B cell (primary cell): ENCODE measurements around the gene LIN9. TPM values are rescaled to one million over a fixed set of nuclear protein-coding genes. Genes with fewer than 3 reads are reported as not detected.

Experiments used
- ATAC-seq: fragments of 200-7000 bp; cut with Tn5 transposase; one replicate; pipeline ENCODE4 v1.10.0; 2021; ENCODE audit warnings: low read depth, mild to moderate bottlenecking, moderate number of reproducible peaks, moderate library complexity
- CTCF ChIA-PET: fragments of 350-600 bp; sonication (Branson Sonifier 250); formaldehyde crosslinking; loops from one replicate; lab custom pipeline; 2021; ENCODE audit warnings: antibody characterized with exemption, inconsistent platforms; lab: Charles Lee
- POLR2A ChIA-PET: fragments of 350-600 bp; sonication (Branson Sonifier 250); formaldehyde crosslinking; loops from one replicate; lab custom pipeline; 2021; ENCODE audit warnings: antibody characterized with exemption; lab: Charles Lee
- DNase-seq: peaks from one replicate; pipeline ENCODE4 v3.0.0; 2013
- H2AFZ ChIP-seq: 2 replicates; pipeline ENCODE4 v1.6.1; 2012; ENCODE audit warnings: mild to moderate bottlenecking, low read depth, low read length; ENCODE audit not compliant: insufficient read depth, poor library complexity, severe bottlenecking
- H3K27ac ChIP-seq, 2 donors: 1 replicate in 1 of 2; 2 replicates in 1 of 2; pipeline ENCODE4 v1.5.1; 2012 to 2013; ENCODE audit warnings: low read length in 2 of 2, mild to moderate bottlenecking in 2 of 2, moderate library complexity in 1 of 2
- H3K27me3 ChIP-seq, 4 experiments: fragments of 200-600 bp in 1 of 4; sonication (generic) in 1 of 4; replicated peaks in 1 of 4; 1 replicate in 2 of 4; 2 replicates in 2 of 4; pipeline versions ENCODE4 v1.6.1 to v1.7.0; 2013 to 2016; ENCODE audit warnings: low read length in 3 of 4, mild to moderate bottlenecking in 2 of 4, mixed read lengths in 1 of 4, moderate library complexity in 1 of 4; ENCODE audit not compliant: insufficient read depth in 4 of 4, control insufficient read depth in 3 of 4; ENCODE audit errors: control extremely low read depth in 1 of 4
- H3K36me3 ChIP-seq, 2 experiments: replicated peaks in 1 of 2; 1 replicate in 1 of 2; 2 replicates in 1 of 2; pipeline versions ENCODE4 v1.6.1 to v1.7.1; 2013; ENCODE audit warnings: low read length in 1 of 2; ENCODE audit not compliant: insufficient read depth in 2 of 2, control insufficient read depth in 1 of 2; ENCODE audit errors: control extremely low read depth in 1 of 2, extremely low read depth in 1 of 2
- H3K4me1 ChIP-seq, 2 donors: fragments of 200-600 bp in 1 of 2; sonication (generic) in 1 of 2; 1 replicate in 1 of 2; 2 replicates in 1 of 2; pipeline versions ENCODE4 v1.5.1 to v1.6.1; 2013 to 2017; ENCODE audit warnings: low read length in 2 of 2; ENCODE audit not compliant: control insufficient read depth in 2 of 2, insufficient read depth in 2 of 2
- H3K4me2 ChIP-seq: replicated peaks from 2 replicates; pipeline ENCODE3; 2012; ENCODE audit warnings: mild to moderate bottlenecking, low read depth, low read length; ENCODE audit not compliant: poor library complexity, severe bottlenecking
- H3K4me3 ChIP-seq, 5 experiments: fragments of 200-600 bp in 1 of 5; sonication (generic) in 1 of 5; 1 replicate in 3 of 5; 2 replicates in 2 of 5; pipeline versions ENCODE4 v1.5.1 to v1.7.0; 2011 to 2016; ENCODE audit warnings: low read length in 4 of 5, mild to moderate bottlenecking in 4 of 5, low read depth in 2 of 5, control low read depth in 1 of 5, moderate library complexity in 1 of 5; ENCODE audit not compliant: insufficient read depth in 1 of 5; ENCODE audit errors: control extremely low read depth in 1 of 5, extremely low read depth in 1 of 5
- H3K79me2 ChIP-seq: fragments of 200-600 bp; sonication (generic); one replicate; pipeline ENCODE4 v1.6.0; 2016; ENCODE audit warnings: low read length; ENCODE audit not compliant: control insufficient read depth, insufficient read depth
- H3K9ac ChIP-seq: fragments of 200-600 bp; sonication (generic); 2 replicates; pipeline ENCODE4 v1.6.1; 2017; ENCODE audit warnings: mild to moderate bottlenecking, low read length, moderate library complexity
- H3K9me3 ChIP-seq, 3 donors: one replicate each; pipeline versions ENCODE4 v1.6.1 to v1.7.1; 2013; ENCODE audit warnings: low read length in 2 of 3; ENCODE audit not compliant: control insufficient read depth in 2 of 3, insufficient read depth in 1 of 3; ENCODE audit errors: control extremely low read depth in 1 of 3
- H4K20me1 ChIP-seq: 2 replicates; pipeline ENCODE4 v1.6.0; 2012; ENCODE audit warnings: mild to moderate bottlenecking, low read length; ENCODE audit not compliant: insufficient read depth, control insufficient read depth, poor library complexity, severe bottlenecking
- H3K27ac Mint-ChIP-seq: one replicate; pipeline ENCODE4 v1.8.0; 2021; ENCODE audit warnings: mixed read lengths
- H3K27me3 Mint-ChIP-seq: one replicate; pipeline ENCODE4 v1.8.0; 2021; ENCODE audit warnings: mixed read lengths
- H3K4me1 Mint-ChIP-seq: one replicate; pipeline ENCODE4 v1.8.0; 2021; ENCODE audit warnings: mixed read lengths
- H3K4me3 Mint-ChIP-seq: one replicate; pipeline ENCODE4 v1.8.0; 2021; ENCODE audit warnings: mixed read lengths
- H3K9me3 Mint-ChIP-seq: one replicate; pipeline ENCODE4 v1.8.0; 2022; ENCODE audit warnings: mixed read lengths; ENCODE audit not compliant: insufficient read depth
- EZH2 ChIP-seq: IDR thresholded peaks from 2 replicates; pipeline ENCODE4 v1.6.1; 2012; ENCODE audit warnings: borderline replicate concordance, low read depth, mild to moderate bottlenecking, moderate library complexity, low read length; ENCODE audit not compliant: insufficient read depth, poor library complexity, severe bottlenecking
- WGBS: methylation state at CpG from one replicate; pipeline ENCODE4 v1.1.5; 2013; ENCODE audit warnings: missing lambda C conversion rate; ENCODE audit not compliant: insufficient coverage; 5-methylcytosine and 5-hydroxymethylcytosine counted together
- intact Hi-C: fragments of 100-400 bp; cut with micrococcal nuclease; formaldehyde crosslinking; loops from one replicate; pipeline ENCODE4 v1.10.0; 2022
- polyA plus RNA-seq: library from polyadenylated mRNA; depleted of rRNA; stranded (reverse); fragments of >200 nt; gene quantifications from 2 replicates; pipeline ENCODE4 v1.2.3, GENCODE V29; 2012
- total RNA-seq, 2 donors: library from RNA; stranded (reverse); fragments of 120-200 nt in 1 of 2; gene quantifications; 1 replicate in 1 of 2; 2 replicates in 1 of 2; pipeline versions ENCODE4 v1.2.3 to v1.2.4, GENCODE V29; 2013 to 2022
- TF ChIP-seq, protein P1 (sequence below): fragments of 200-600 bp; IDR thresholded peaks from one replicate; pipeline ENCODE4 v1.8.0; 2022; ENCODE audit warnings: antibody characterized with exemption, mild to moderate bottlenecking

Gene LIN9
- total and polyA plus RNA-seq, 2 donors (not counting 1 experiment from before 2014, with no cell fraction given): 1.7 to 6.7 TPM

DNA sequence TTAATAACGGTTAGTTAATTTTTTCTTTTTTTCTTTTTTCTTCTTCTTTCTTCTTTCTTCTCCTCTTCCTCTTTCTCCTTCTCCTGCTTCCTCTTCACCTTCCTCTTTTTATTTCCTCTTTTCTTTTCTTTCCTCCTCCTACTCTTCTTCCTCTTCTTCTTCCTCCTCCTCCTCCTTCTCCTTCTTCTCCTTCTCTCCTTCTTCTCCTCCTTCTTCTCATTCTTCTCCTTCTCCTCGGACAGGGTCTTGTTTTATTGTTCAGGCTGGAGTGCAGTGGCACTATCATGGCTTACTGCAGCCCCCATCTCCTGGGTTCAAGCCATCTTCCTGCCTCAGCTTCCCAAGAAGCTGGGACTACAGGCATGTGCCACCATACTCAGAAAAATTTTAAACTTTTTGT, 109.0 kb downstream of the LIN9 start:
- Mint-ChIP-seq H3K4me3 (no peak overlapping the region), H3K4me1 (peaks cover 25% of the 10 kb centered on the region), H3K27me3 (peaks cover 3% of the 10 kb centered on the region), H3K27ac (no peak overlapping the region), H3K9me3 (no peaks in the 10 kb centered on the region)
- ATAC-seq (no peak), DNase-seq (no peak)
- Histone ChIP-seq H3K27me3 (no peaks in the 10 kb centered on the region), H4K20me1 (no peaks in the 10 kb centered on the region), H3K9ac (no peak overlapping the region), H3K4me2 (peak overlapping the region; percentile 11), H3K36me3 (no peaks in the 10 kb centered on the region), H2AFZ (no peak overlapping the region), H3K79me2 (no peaks in the 10 kb centered on the region), H3K9me3 (no peaks in the 10 kb centered on the region), H3K27ac (no peak overlapping the region), H3K4me1 (peaks cover 13 to 17% of the 10 kb centered on the region in 2 donors), H3K4me3 (no peak overlapping the region)
- no CpG with 5 or more reads among the region's 2 CpGs for WGBS
- intact Hi-C loops: loop anchor here (5.0 kb wide), 1 partner anchor 118 kb away; no protein-coding TSS in a partner anchor
- POLR2A ChIA-PET: interaction anchor here (1.0 to 1.1 kb wide), 2 partner anchors 67 to 75 kb away, joined by 3 read pairs; no protein-coding TSS in a partner anchor
- no peak for TF ChIP-seq EZH2
- TF ChIP-seq, protein P1, sequence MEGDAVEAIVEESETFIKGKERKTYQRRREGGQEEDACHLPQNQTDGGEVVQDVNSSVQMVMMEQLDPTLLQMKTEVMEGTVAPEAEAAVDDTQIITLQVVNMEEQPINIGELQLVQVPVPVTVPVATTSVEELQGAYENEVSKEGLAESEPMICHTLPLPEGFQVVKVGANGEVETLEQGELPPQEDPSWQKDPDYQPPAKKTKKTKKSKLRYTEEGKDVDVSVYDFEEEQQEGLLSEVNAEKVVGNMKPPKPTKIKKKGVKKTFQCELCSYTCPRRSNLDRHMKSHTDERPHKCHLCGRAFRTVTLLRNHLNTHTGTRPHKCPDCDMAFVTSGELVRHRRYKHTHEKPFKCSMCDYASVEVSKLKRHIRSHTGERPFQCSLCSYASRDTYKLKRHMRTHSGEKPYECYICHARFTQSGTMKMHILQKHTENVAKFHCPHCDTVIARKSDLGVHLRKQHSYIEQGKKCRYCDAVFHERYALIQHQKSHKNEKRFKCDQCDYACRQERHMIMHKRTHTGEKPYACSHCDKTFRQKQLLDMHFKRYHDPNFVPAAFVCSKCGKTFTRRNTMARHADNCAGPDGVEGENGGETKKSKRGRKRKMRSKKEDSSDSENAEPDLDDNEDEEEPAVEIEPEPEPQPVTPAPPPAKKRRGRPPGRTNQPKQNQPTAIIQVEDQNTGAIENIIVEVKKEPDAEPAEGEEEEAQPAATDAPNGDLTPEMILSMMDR: no peak
- CTCF ChIA-PET: interaction anchor here (1.1 to 12.0 kb wide), 5 partner anchors 19 to 133 kb away, joined by 4 to 402 read pairs (median 11); no protein-coding TSS in a partner anchor

GRCh38 chr1:226195144-226195543, 113.8 kb downstream of the LIN9 start:
- CTCF ChIA-PET: interaction anchor here (0.6 to 12.0 kb wide), 6 partner anchors 12 to 422 kb away, joined by 3 to 402 read pairs (median 4); no protein-coding TSS in a partner anchor
- H3K9ac ChIP-seq: no peak overlapping the region
- peaks cover 13% of the 10 kb centered on the region for H3K4me1 Mint-ChIP-seq

More at GRCh38 chr1:226195144-226195543, 113.8 kb downstream of the LIN9 start:
- intact Hi-C loops: loop anchor here (5.0 kb wide), 1 partner anchor 113 kb away; no protein-coding TSS in a partner anchor
- no peak overlapping the region for H3K4me3 ChIP-seq
- no peaks in the 10 kb centered on the region for H4K20me1 ChIP-seq
- Mint-ChIP-seq H3K4me3 (no peak overlapping the region), H3K27ac (no peak overlapping the region), H3K9me3 (no peaks in the 10 kb centered on the region), H3K27me3 (no peaks in the 10 kb centered on the region)
- H3K79me2 ChIP-seq: peaks cover 16% of the 10 kb centered on the region
- peaks cover 9 to 12% of the 10 kb centered on the region in 2 donors for H3K4me1 ChIP-seq
- H3K27ac ChIP-seq: no peak overlapping the region
- POLR2A ChIA-PET: interaction anchor here (1.0 kb wide), 1 partner anchor 70 kb away, joined by 3 read pairs; no protein-coding TSS in a partner anchor
- TF ChIP-seq, protein P1: no peak
- TF ChIP-seq EZH2: no peak
- no peaks in the 10 kb centered on the region for H3K36me3 ChIP-seq
- DNase-seq: no peak
- no peaks in the 10 kb centered on the region for H3K9me3 ChIP-seq
- H2AFZ ChIP-seq: no peak overlapping the region
- no peak for ATAC-seq
- no peaks in the 10 kb centered on the region for H3K27me3 ChIP-seq
- 100% methylated on average over 1 of the region's 1 CpG for WGBS
- no peak overlapping the region for H3K4me2 ChIP-seq
